GM20000 (cell line): Measurements from ENCODE around the gene KATNB1.

ENCODE experiments used
- DNase-seq: peaks from one replicate; pipeline ENCODE4 v3.0.0; 2012; ENCODE audit warnings: low spot score
- TF ChIP-seq, protein P1 (sequence below): IDR thresholded peaks from 2 replicates; pipeline ENCODE4 v1.5.1; 2012; ENCODE audit warnings: mild to moderate bottlenecking, control low read depth; ENCODE audit errors: extremely low read depth, missing control alignments

The KATNB1 gene

DNA sequence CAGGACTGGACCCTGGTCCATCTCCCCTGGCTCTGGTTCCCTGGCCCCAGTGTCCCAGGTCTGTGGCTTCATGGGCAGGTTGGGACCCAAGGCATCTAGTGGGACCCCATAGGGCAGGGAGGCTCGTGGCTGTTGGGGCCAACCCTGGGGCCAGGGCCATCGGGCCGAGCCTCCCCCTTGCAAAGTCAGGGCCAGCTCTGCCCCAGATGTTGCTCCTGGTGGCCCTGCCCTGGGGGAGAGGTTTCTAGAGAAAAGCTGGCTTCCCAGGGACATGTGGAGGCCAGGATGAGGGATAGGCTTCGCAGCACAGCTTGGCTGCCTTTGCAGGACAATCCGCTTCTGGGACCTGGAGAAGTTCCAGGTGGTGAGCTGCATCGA, 16.6 kb downstream of the KATNB1 start:
- no peak for DNase-seq
- TF ChIP-seq, protein P1, sequence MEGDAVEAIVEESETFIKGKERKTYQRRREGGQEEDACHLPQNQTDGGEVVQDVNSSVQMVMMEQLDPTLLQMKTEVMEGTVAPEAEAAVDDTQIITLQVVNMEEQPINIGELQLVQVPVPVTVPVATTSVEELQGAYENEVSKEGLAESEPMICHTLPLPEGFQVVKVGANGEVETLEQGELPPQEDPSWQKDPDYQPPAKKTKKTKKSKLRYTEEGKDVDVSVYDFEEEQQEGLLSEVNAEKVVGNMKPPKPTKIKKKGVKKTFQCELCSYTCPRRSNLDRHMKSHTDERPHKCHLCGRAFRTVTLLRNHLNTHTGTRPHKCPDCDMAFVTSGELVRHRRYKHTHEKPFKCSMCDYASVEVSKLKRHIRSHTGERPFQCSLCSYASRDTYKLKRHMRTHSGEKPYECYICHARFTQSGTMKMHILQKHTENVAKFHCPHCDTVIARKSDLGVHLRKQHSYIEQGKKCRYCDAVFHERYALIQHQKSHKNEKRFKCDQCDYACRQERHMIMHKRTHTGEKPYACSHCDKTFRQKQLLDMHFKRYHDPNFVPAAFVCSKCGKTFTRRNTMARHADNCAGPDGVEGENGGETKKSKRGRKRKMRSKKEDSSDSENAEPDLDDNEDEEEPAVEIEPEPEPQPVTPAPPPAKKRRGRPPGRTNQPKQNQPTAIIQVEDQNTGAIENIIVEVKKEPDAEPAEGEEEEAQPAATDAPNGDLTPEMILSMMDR: no peak

DNA sequence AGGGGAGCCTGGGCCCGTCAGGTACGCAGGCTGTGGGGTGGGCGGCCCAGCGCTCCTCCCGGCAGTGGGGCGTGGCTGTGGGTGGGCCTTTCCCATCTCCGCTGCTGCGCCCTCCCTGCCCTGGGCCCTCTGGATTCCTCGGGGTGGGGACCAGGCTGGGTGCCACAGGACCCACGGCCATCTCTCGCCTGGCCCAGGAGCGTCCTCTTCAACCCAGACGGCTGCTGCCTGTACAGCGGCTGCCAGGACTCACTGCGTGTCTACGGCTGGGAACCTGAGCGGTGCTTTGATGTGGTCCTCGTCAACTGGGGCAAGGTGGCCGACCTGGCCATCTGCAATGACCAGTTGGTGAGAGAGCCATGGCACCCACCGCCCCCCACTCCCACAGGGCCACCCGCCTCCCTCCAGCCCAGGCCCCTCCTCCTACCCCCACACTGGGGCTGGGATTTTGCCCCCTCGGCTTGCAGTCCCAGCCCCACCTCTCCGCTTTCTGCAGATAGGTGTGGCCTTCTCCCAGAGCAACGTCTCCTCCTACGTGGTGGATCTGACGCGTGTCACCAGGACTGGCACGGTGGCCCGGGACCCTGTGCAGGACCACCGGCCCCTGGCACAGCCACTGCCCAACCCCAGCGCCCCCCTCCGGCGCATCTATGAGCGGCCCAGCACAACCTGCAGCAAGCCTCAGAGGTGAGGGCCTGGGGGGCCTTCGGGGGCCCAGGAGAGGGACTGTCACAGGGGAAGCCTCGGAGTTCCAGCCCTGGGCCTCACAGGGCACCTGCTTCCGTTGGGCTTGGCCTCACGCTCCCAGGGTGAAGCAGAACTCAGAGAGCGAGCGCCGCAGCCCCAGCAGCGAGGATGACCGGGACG, 17.2 kb downstream of the KATNB1 start:
- no peak for DNase-seq
- TF ChIP-seq, protein P1: no peak

DNA sequence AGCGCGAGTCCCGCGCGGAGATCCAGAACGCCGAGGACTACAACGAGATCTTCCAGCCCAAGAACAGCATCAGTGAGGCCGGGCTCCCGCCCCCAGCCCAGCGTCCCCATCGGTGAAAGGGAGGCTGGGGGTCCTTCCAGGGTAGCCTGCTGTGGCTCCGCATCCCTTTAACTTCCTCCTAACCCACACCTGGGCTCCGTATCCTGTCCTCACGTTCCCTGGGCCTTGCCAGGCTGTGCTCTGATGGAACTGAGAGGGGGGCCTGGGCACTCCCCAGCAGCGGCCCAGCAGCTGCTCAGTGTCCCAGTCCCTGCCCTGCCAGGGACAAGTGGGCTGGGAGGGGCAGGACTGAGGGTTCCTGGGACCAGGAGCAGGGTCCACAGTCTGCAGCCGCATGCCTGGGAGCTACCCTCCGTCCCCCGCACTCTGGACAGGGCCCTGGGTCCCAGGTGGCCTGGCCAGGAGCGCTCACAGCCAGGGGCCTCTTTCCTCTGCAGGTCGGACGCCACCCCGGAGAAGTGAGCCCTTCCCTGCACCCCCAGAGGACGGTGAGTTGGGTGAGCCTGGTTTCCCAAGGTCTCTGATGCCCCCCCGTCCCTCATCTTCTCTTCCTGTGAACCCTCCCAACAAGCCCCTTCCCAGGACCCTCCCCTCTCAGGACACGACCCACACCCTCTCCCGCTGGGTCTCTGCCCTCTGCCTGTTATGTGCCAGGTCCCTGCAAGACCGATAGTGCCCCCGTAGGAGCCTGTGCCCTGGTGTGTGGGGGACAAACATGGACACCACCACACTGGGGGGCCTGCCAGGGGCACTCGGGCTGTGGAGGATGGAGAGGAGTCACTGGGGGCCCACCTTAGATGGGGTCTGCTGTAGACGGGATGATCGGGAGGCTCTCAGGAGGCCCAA, 18.1 kb downstream of the KATNB1 start:
- TF ChIP-seq, protein P1: no peak
- no peak for DNase-seq

DNA sequence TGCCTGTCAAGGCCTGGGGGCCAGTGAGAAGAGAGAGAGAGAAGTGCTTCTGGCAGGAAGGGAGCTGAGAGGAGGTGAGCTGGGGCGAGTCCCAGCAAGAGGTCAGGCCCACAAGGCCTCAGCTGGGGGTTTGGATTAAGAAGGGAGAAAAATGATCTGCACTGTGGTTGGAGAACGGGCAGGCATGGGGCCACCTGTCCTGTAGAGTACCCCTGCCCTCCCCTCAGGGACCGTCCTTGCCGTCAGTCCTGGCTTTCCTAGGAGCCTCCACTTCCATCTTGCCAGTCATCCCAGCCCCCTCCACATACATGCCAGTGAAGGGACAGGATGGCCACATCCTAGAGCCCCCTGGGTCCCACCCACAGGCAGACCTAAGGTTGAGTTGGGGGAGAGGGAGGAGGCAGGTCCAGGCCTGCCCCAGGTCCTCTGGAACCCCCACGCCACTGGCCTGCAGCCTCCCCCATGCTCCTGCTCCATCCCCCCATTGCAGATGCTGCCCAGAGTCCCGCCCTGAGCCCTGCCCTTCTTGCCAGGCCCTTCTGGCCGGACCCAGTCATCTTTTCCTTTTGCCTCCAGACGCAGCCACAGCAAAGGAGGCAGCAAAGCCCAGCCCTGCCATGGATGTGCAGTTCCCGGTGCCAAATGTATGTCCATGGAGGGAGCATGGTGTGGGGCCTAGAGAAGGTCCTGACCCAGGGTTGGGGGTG, 18.9 kb downstream of the KATNB1 start:
- TF ChIP-seq, protein P1: no peak
- DNase-seq: no peak

DNA sequence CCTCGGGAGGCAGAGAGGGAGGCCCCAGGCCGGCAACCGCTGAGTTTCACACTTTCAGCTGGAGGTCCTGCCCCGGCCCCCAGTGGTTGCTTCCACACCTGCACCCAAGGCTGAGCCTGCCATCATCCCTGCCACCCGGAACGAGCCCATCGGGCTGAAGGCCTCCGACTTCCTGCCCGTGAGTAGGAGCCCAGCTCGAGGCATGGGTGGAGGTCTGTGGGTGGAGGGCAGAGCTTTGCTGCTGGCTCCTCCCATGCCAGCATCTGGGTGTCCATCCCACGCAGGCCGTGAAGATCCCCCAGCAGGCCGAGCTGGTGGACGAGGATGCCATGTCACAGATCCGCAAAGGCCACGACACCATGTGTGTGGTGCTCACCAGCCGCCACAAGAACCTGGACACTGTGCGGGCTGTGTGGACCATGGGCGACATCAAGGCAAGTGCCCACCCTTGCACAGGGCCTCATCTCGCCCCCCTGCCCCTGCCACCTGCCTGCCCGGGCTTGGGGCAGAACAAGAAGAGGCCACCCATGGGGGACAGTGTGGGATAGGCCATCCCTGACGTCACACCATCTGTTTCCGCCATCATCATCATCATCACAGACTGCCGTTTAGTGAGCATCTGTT, 19.6 kb downstream of the KATNB1 start:
- TF ChIP-seq, protein P1: no peak

DNA sequence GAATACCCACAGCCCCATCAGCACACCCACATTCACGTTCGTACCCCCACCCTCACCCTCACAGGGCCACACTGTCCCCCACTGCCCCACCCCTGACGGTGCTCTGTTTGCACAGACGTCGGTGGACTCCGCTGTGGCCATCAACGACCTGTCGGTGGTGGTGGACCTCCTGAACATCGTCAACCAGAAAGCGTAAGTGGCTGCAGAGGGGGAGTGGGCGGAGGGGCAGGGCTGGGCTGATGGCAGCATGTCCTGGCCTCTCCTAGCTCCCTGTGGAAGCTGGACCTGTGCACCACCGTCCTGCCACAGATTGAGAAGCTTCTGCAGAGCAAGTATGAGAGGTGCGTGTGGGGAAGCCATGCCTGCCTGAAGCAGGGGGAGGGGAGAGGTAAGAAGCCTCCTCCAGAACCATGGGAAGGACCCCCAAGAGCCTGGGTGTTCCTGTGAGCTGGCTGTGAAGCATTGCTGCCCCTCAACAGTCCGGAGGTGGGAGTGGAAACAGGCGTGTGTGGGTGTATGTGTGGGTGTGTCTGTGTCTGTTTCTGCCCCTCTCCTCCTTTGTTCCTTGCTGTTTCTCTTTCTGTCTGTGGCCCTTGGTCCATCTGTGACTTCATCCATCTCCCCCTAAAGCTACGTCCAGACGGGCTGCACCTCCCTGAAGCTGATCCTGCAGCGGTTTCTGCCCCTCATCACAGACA, 20.3 kb downstream of the KATNB1 start:
- TF ChIP-seq, protein P1: no peak
- no peak for DNase-seq

More for the DNA sequence above, 19.6 kb downstream of the KATNB1 start:
- DNase-seq: no peak
